H1 (cell line): ENCODE data around the gene C8B. TPM values are rescaled to one million over a fixed set of nuclear protein-coding genes. Genes with fewer than 3 reads are reported as not detected.

Experiments
- CTCF ChIA-PET: fragments of 300-600 bp; sonication (Branson Sonifier 250); formaldehyde crosslinking; loops from one replicate; lab custom pipeline; 2021; ENCODE audit not compliant: partially characterized antibody; lab: Charles Lee
- POLR2A ChIA-PET: fragments of 300-600 bp; sonication (Branson Sonifier 250); formaldehyde crosslinking; loops from one replicate; lab custom pipeline; 2021; ENCODE audit warnings: inconsistent platforms; ENCODE audit not compliant: partially characterized antibody; lab: Charles Lee
- DNase-seq, 2 experiments: peaks; one replicate each; pipeline versions ENCODE4 v3.0.0 to v3.0.0-alpha.2; 2010 to 2022; ENCODE audit warnings: low spot score in 2 of 2, low read depth in 1 of 2, mixed read lengths in 1 of 2
- FAIRE-seq: peaks from 2 replicates; lab custom pipeline; 2011; peaks lifted over from hg19 to GRCh38; lab: Jason Lieb, UNC
- H2AFZ ChIP-seq: 2 replicates; pipeline ENCODE4 v1.8.1; 2012; ENCODE audit warnings: low read length, inconsistent platforms
- H2AK5ac ChIP-seq: 2 replicates; pipeline ENCODE4 v1.6.1; 2013; ENCODE audit warnings: low read depth, low read length
- H2BK120ac ChIP-seq: replicated peaks from 2 replicates; pipeline ENCODE3; 2013; ENCODE audit warnings: low read depth, low read length, inconsistent platforms
- H2BK12ac ChIP-seq: 2 replicates; pipeline ENCODE4 v1.6.1; 2013; ENCODE audit warnings: low read depth, low read length
- H2BK15ac ChIP-seq: 2 replicates; pipeline ENCODE4 v1.6.1; 2013; ENCODE audit warnings: low read length
- H2BK20ac ChIP-seq: 2 replicates; pipeline ENCODE4 v1.6.1; 2013; ENCODE audit warnings: low read length
- H2BK5ac ChIP-seq: 2 replicates; pipeline ENCODE4 v1.6.1; 2013; ENCODE audit warnings: low read depth, low read length
- H3K14ac ChIP-seq: 2 replicates; pipeline ENCODE4 v1.6.1; 2013; ENCODE audit warnings: inconsistent platforms; ENCODE audit not compliant: insufficient read length
- H3K18ac ChIP-seq: 2 replicates; pipeline ENCODE4 v1.6.1; 2013; ENCODE audit warnings: low read length; ENCODE audit errors: extremely low read depth
- H3K23ac ChIP-seq: 2 replicates; pipeline ENCODE4 v1.6.1; 2013; ENCODE audit warnings: inconsistent platforms; ENCODE audit not compliant: insufficient read length
- H3K23me2 ChIP-seq: 2 replicates; pipeline ENCODE4 v1.6.1; 2013; ENCODE audit warnings: low read depth, low read length
- H3K27ac ChIP-seq: 2 replicates; pipeline ENCODE4 v1.6.1; 2011; ENCODE audit warnings: low read depth, low read length, inconsistent platforms
- H3K27me3 ChIP-seq, 4 experiments: replicated peaks in 1 of 4; 1 replicate in 1 of 4; 2 replicates in 3 of 4; pipeline versions ENCODE4 v1.6.1 to v1.8.1; 2011 to 2013; ENCODE audit warnings: low read length in 3 of 4, mild to moderate bottlenecking in 3 of 4, inconsistent platforms in 2 of 4, mixed read lengths in 2 of 4, moderate library complexity in 1 of 4; ENCODE audit not compliant: control insufficient read depth in 3 of 4, insufficient read depth in 3 of 4; ENCODE audit errors: extremely low read depth in 1 of 4
- H3K36me3 ChIP-seq, 4 experiments: 2 replicates each; pipeline versions ENCODE4 v1.6.1 to v1.8.1; 2011 to 2013; ENCODE audit warnings: mild to moderate bottlenecking in 4 of 4, low read length in 3 of 4, moderate library complexity in 2 of 4, control low read depth in 1 of 4, inconsistent platforms in 1 of 4; ENCODE audit not compliant: insufficient read depth in 4 of 4, control insufficient read depth in 2 of 4
- H3K4ac ChIP-seq: replicated peaks from 2 replicates; pipeline ENCODE3; 2013; ENCODE audit warnings: low read length, low read depth, mixed read lengths, inconsistent platforms; ENCODE audit not compliant: insufficient read length
- H3K4me1 ChIP-seq, 4 experiments: replicated peaks in 1 of 4; 1 replicate in 1 of 4; 2 replicates in 3 of 4; pipeline versions ENCODE4 v1.6.1 to v1.8.1; 2011 to 2013; ENCODE audit warnings: low read length in 3 of 4, inconsistent platforms in 2 of 4, mixed read lengths in 1 of 4; ENCODE audit not compliant: insufficient read depth in 4 of 4, control insufficient read depth in 3 of 4
- H3K4me2 ChIP-seq, 2 experiments: 2 replicates each; pipeline versions ENCODE4 v1.6.1 to v1.8.1; 2011 to 2013; ENCODE audit warnings: low read depth in 2 of 2, low read length in 2 of 2, control low read depth in 1 of 2, inconsistent platforms in 1 of 2, mild to moderate bottlenecking in 1 of 2; ENCODE audit not compliant: insufficient read depth in 1 of 2
- H3K4me3 ChIP-seq, 4 experiments: fragments of 200-600, 300-600 bp in 1 of 4; sonication (generic), shearing (Covaris generic), sonication (Bioruptor Twin) in 1 of 4; 2 replicates each; pipeline versions ENCODE4 v1.5.1 to v1.8.1; 2011 to 2016; ENCODE audit warnings: low read length in 4 of 4, low read depth in 3 of 4, control low read depth in 2 of 4, inconsistent platforms in 2 of 4, mild to moderate bottlenecking in 2 of 4, mixed read lengths in 1 of 4, moderate library complexity in 1 of 4; ENCODE audit not compliant: insufficient read depth in 2 of 4; ENCODE audit errors: extremely low read depth in 1 of 4
- H3K56ac ChIP-seq: replicated peaks from 2 replicates; pipeline ENCODE3; 2013; ENCODE audit warnings: low read depth, mild to moderate bottlenecking, mixed read lengths, low read length, inconsistent platforms; ENCODE audit not compliant: insufficient read length
- H3K79me1 ChIP-seq: 2 replicates; pipeline ENCODE4 v1.6.1; 2013; ENCODE audit warnings: low read depth, low read length, control low read depth
- H3K79me2 ChIP-seq, 2 experiments: 2 replicates each; pipeline versions ENCODE4 v1.6.1 to v1.8.1; 2012 to 2013; ENCODE audit warnings: low read length in 2 of 2, mild to moderate bottlenecking in 2 of 2, inconsistent platforms in 1 of 2; ENCODE audit not compliant: insufficient read depth in 2 of 2, control insufficient read depth in 1 of 2
- H3K9ac ChIP-seq, 4 experiments: replicated peaks in 1 of 4; 1 replicate in 1 of 4; 2 replicates in 3 of 4; pipeline versions ENCODE4 v1.6.1 to v1.8.1; 2011 to 2013; ENCODE audit warnings: low read depth in 3 of 4, low read length in 3 of 4, control low read depth in 2 of 4, mild to moderate bottlenecking in 2 of 4, moderate library complexity in 2 of 4, inconsistent platforms in 1 of 4; ENCODE audit errors: extremely low read depth in 1 of 4
- H3K9me3 ChIP-seq, 2 experiments: 2 replicates each; pipeline versions ENCODE4 v1.6.1 to v1.8.1; 2012 to 2013; ENCODE audit warnings: mild to moderate bottlenecking in 2 of 2, moderate library complexity in 2 of 2, control low read depth in 1 of 2, inconsistent platforms in 1 of 2, low read depth in 1 of 2, low read length in 1 of 2, mixed read lengths in 1 of 2; ENCODE audit not compliant: insufficient read depth in 2 of 2
- H4K20me1 ChIP-seq, 2 experiments: replicated peaks in 1 of 2; 2 replicates each; pipeline versions ENCODE3 to v1.8.1; 2011 to 2013; ENCODE audit warnings: inconsistent platforms in 2 of 2, low read length in 2 of 2, mild to moderate bottlenecking in 1 of 2; ENCODE audit not compliant: insufficient read depth in 2 of 2, control insufficient read depth in 1 of 2
- H4K5ac ChIP-seq: 2 replicates; pipeline ENCODE4 v1.6.1; 2013; ENCODE audit warnings: low read length, low read depth, mixed read lengths, inconsistent platforms; ENCODE audit not compliant: insufficient read length
- H4K8ac ChIP-seq: 2 replicates; pipeline ENCODE4 v1.8.0; 2013; ENCODE audit warnings: mild to moderate bottlenecking, moderate library complexity, low read length, inconsistent platforms; ENCODE audit not compliant: insufficient read depth; ENCODE audit errors: extremely low read depth
- H4K91ac ChIP-seq: replicated peaks from 2 replicates; pipeline ENCODE3; 2013; ENCODE audit warnings: low read length, mixed read lengths, inconsistent platforms; ENCODE audit not compliant: insufficient read length
- MAX ChIP-seq: IDR thresholded peaks from 2 replicates; pipeline ENCODE4 v1.6.1; 2012; ENCODE audit warnings: inconsistent platforms
- RAD21 ChIP-seq, 2 experiments: IDR thresholded peaks in 1 of 2; conservative IDR thresholded peaks in 1 of 2; 2 replicates each; pipeline ENCODE4 v1.6.1; 2011; ENCODE audit warnings: low read depth in 2 of 2, low read length in 2 of 2, improper control_type of control experiment in 1 of 2, inconsistent platforms in 1 of 2, mild to moderate bottlenecking in 1 of 2, moderate library complexity in 1 of 2
- WGBS, 2 experiments: shearing (Covaris generic) in 1 of 2; methylation state at CpG; one replicate each; pipeline versions ENCODE4 v1.1.6 to v1.1.7; 2013 to 2015; ENCODE audit warnings: low lambda C conversion rate in 2 of 2, mixed read lengths in 2 of 2, inconsistent platforms in 1 of 2, low coverage in 1 of 2, missing lambda C conversion rate in 1 of 2; ENCODE audit not compliant: insufficient replicate concordance in 2 of 2, insufficient coverage in 1 of 2, insufficient read length in 1 of 2; ENCODE audit errors: extremely low coverage in 1 of 2, missing lambda C conversion rate in 1 of 2; 5-methylcytosine and 5-hydroxymethylcytosine counted together
- polyA plus RNA-seq, 7 experiments: library from polyadenylated mRNA; depleted of rRNA in 3 of 7; stranded (reverse) in 5 of 7; unstranded in 2 of 7; fragments of >200 nt in 5 of 7; fragments of 200-250 nt in 2 of 7; gene quantifications; 1 replicate in 5 of 7; 2 replicates in 1 of 7; 4 replicates in 1 of 7; pipeline versions ENCODE4 v1.2.1 to v1.2.3, GENCODE V29; 2011 to 2013; ENCODE audit warnings: missing spikeins in 2 of 7, mixed read lengths in 2 of 7
- total RNA-seq: library from RNA; stranded (reverse); fragmentation: NEBNext Ultra II Directional; extraction: Animal tissue kit (Norgen Biotek cat#: 25700); gene quantifications from 2 replicates; pipeline ENCODE4 v1.2.1, GENCODE V29; 2021

Gene C8B
- total and polyA plus RNA-seq, 2 of the 8 experiments (the other 6 are each of a cell fraction or from before 2014, with no cell fraction given): not detected

- H3K23ac ChIP-seq: no peak overlapping the region
- no peak for DNase-seq
Observed at GRCh38 chr1:56983484-56983883, 17.7 kb upstream of the C8B start.

More at GRCh38 chr1:56983484-56983883, 17.7 kb upstream of the C8B start:
- Histone ChIP-seq H2AK5ac (no peak overlapping the region), H3K9me3 (no peaks in the 10 kb centered on the region), H3K4me1 (no peaks in the 10 kb centered on the region), H2BK120ac (no peak overlapping the region), H3K27ac (no peak overlapping the region), H4K91ac (no peak overlapping the region), H2BK15ac (no peak overlapping the region), H3K56ac (no peak overlapping the region), H3K27me3 (no peaks in the 10 kb centered on the region), H3K79me1 (no peaks in the 10 kb centered on the region), H3K4me2 (no peak overlapping the region), H3K23me2 (no peaks in the 10 kb centered on the region), H4K8ac (no peak overlapping the region), H3K18ac (no peak overlapping the region), H2BK12ac (no peak overlapping the region), H3K4me3 (no peak overlapping the region), H3K9ac (no peak overlapping the region), H4K5ac (no peak overlapping the region), H2BK20ac (no peak overlapping the region), H2BK5ac (no peak overlapping the region), H3K4ac (no peak overlapping the region), H3K79me2 (no peaks in the 10 kb centered on the region), H3K36me3 (no peaks in the 10 kb centered on the region), H3K14ac (no peak overlapping the region), H4K20me1 (no peaks in the 10 kb centered on the region), H2AFZ (no peak overlapping the region)
- ChIA-PET CTCF (interaction anchor here (1.2 to 1.9 kb wide), 2 partner anchors 13 to 15 kb away, joined by 4 to 12 read pairs; no protein-coding TSS in a partner anchor), POLR2A (no interaction called here)
- 93% methylated on average over 6 of the region's 6 CpGs; no CpG with 5 or more reads in 1 of the 2 experiments for WGBS, 2 experiments
- no peak for FAIRE-seq
- TF ChIP-seq RAD21 (IDR thresholded peaks at IDR 0.05 in 1 of 2, conservative IDR thresholded peaks at IDR 0.05 in 1 of 2; ENCODE audit: low read depth in 2 of 2, low read length in 2 of 2): no peak
- TF ChIP-seq MAX: no peak
